ENCODE measurements around the gene RRAGC. TPM values are rescaled to one million over a fixed set of nuclear protein-coding genes. Genes with fewer than 3 reads are reported as not detected.
"Not testable (repeated sequence)": the region's sequence is repeated elsewhere in the genome, so short reads cannot be mapped to it uniquely, and the experiment has no call there.

RRAGC gene
- total and polyA plus RNA-seq, 7 donors, result 18.2 to 38.8 (median 24.6) TPM

- no peak overlapping the region for H3K4me3 ChIP-seq
- intact Hi-C loops (cut with DNase I), result loop anchor here (10.0 kb wide), 1 partner anchor 211 kb away; no protein-coding TSS in a partner anchor
- H3K27ac ChIP-seq, result no peak overlapping the region
- H3K36me3 ChIP-seq, result no peaks in the 10 kb centered on the region
- no peaks in the 10 kb centered on the region for H3K9me3 ChIP-seq
- peaks cover 33 to 87% (median 45%) of the 10 kb centered on the region in 3 donors for H3K27me3 ChIP-seq
- H3K4me1 ChIP-seq, result peaks cover 0 to 14% (median 13%) of the 10 kb centered on the region in 4 donors
- no peak for DNase-seq
- TF ChIP-seq POLR2A (IDR thresholded peaks at IDR 0.05) (no peak), CTCF (IDR thresholded peaks at IDR 0.05) (no peak), EP300 (IDR thresholded peaks at IDR 0.05) (no peak)
- WGBS, 2 donors, result 16 to 30% methylated on average over 36 of the region's 36 CpGs
These were observed 43.5 kb downstream of the RRAGC start for GRCh38 chr1:38815903-38816627.

GRCh38 chr1:38814984-38815464, 44.5 kb downstream of the RRAGC start:
- no peak for TF ChIP-seq POLR2AphosphoS5 (IDR thresholded peaks at IDR 0.05)
- TF ChIP-seq POLR2A (IDR thresholded peaks at IDR 0.05), result no peak
- no peak for TF ChIP-seq CTCF (IDR thresholded peaks at IDR 0.05)
- no peak for TF ChIP-seq EP300 (IDR thresholded peaks at IDR 0.05)

GRCh38 chr1:38814444-38814983, 45.1 kb downstream of the RRAGC start:
- Histone ChIP-seq H3K4me1 (peaks cover 0 to 14% (median 13%) of the 10 kb centered on the region in 4 donors), H3K9me3 (no peaks in the 10 kb centered on the region), H3K27ac (no peak overlapping the region), H3K27me3 (peaks cover 33 to 92% (median 41%) of the 10 kb centered on the region in 3 donors), H3K4me3 (no peak overlapping the region), H3K36me3 (no peaks in the 10 kb centered on the region)
- TF ChIP-seq POLR2AphosphoS5 (IDR thresholded peaks at IDR 0.05) (no peak), EP300 (IDR thresholded peaks at IDR 0.05) (no peak), POLR2A (IDR thresholded peaks at IDR 0.05) (no peak), CTCF (IDR thresholded peaks at IDR 0.05) (no peak)
- DNase-seq, result no peak
- intact Hi-C loops (cut with DNase I), result loop anchor here (10.0 kb wide), 1 partner anchor 210 kb away; no protein-coding TSS in a partner anchor
- WGBS, 2 donors, result 57 to 67% methylated on average over 7 of the region's 7 CpGs

More at GRCh38 chr1:38814984-38815464, 44.5 kb downstream of the RRAGC start:
- H3K27ac ChIP-seq, result no peak overlapping the region
- no peaks in the 10 kb centered on the region for H3K36me3 ChIP-seq
- H3K27me3 ChIP-seq, result peaks cover 33 to 92% (median 45%) of the 10 kb centered on the region in 3 donors
- peaks cover 0 to 14% (median 13%) of the 10 kb centered on the region in 4 donors for H3K4me1 ChIP-seq
- no peaks in the 10 kb centered on the region for H3K9me3 ChIP-seq
- DNase-seq, result no peak
- H3K4me3 ChIP-seq, result no peak overlapping the region
- intact Hi-C loops (cut with DNase I), result loop anchor here (10.0 kb wide), 1 partner anchor 210 kb away; no protein-coding TSS in a partner anchor
- 19 to 64% methylated on average over 1 of the region's 1 CpG for WGBS, 2 donors

- 44 to 59% methylated on average over 5 of the region's 5 CpGs for WGBS, 2 donors
- Histone ChIP-seq H3K27me3 (peaks cover 22 to 83% (median 25%) of the 10 kb centered on the region in 3 donors), H3K36me3 (no peaks in the 10 kb centered on the region), H3K4me1 (peaks cover 0 to 4% (median 3%) of the 10 kb centered on the region in 4 donors), H3K27ac (no peak overlapping the region), H3K4me3 (no peak overlapping the region), H3K9me3 (no peaks in the 10 kb centered on the region)
- no peak for DNase-seq
- intact Hi-C loops (cut with DNase I), result loop anchor here (10.0 kb wide), 1 partner anchor 208 kb away; no protein-coding TSS in a partner anchor
- TF ChIP-seq CTCF (IDR thresholded peaks at IDR 0.05), result no peak
- no peak for TF ChIP-seq POLR2AphosphoS5 (IDR thresholded peaks at IDR 0.05)
- TF ChIP-seq EP300 (IDR thresholded peaks at IDR 0.05), result no peak
- no peak for TF ChIP-seq POLR2A (IDR thresholded peaks at IDR 0.05)
These were observed 46.6 kb downstream of the RRAGC start for GRCh38 chr1:38812981-38813380.

- not testable (repeated sequence) for H3K4me3 ChIP-seq, H3K4me1 ChIP-seq, DNase-seq, H3K27ac ChIP-seq, H3K36me3 ChIP-seq, H3K9me3 ChIP-seq
- H3K27me3 ChIP-seq, result peaks cover 14 to 83% (median 14%) of the 10 kb centered on the region in 3 donors
- intact Hi-C loops (cut with DNase I), result loop anchor here (10.0 kb wide), 1 partner anchor 207 kb away; no protein-coding TSS in a partner anchor
- WGBS, 2 donors, result 66 to 89% methylated on average over 4 of the region's 4 CpGs
These were observed 48.1 kb downstream of the RRAGC start for GRCh38 chr1:38811466-38811865.

All from sigmoid colon (tissue), 7 donors.